NOMO-1 treated with dmso at 0.1 percent for 144 hours (cell line): Measurements from ENCODE around the gene PFAS.
A peak's percentile ranks its signal among the peaks of the same experiment; 100 is the strongest.

Experiments
- DNase-seq: peaks from one replicate; lab custom pipeline; 2025; ENCODE audit not compliant: unreplicated experiment; lab: John Stamatoyannopoulos, UW

PFAS gene

DNA sequence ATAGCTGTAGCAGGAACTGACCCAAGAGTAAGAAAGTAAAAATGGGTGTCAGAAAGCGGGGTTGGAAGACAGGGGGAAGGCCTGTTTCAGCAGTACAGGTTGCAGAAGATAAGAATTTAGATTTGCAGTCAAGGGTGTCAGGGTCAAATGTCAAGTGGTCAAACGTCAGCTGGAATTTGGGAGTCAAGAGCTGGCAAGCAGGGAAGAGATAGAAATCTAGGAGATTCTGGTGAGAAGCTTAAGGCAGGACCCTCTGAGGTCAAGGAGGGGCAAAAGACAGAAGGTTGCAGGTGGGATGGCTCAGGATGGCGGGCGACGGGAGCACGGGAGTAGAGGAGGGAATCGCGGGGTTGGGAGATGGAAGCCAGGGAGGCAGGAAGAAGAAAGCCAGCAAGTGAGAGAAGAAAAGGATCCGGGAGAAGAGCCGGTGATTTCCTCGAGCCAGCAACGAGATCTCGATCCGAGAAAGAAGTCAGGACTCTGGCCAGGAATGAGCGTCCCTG lies 45.8 kb downstream of the PFAS start:
- no peak for DNase-seq

- DNase-seq = peak; percentile 3
These were observed 51.1 kb downstream of the PFAS start for GRCh38 chr17:8300226-8300625.

- DNase-seq = peak; percentile 43
These were observed 51.6 kb downstream of the PFAS start for GRCh38 chr17:8300627-8301242.

GRCh38 chr17:8310601-8311123 lies 61.6 kb downstream of the PFAS start:
- DNase-seq = no peak

DNA sequence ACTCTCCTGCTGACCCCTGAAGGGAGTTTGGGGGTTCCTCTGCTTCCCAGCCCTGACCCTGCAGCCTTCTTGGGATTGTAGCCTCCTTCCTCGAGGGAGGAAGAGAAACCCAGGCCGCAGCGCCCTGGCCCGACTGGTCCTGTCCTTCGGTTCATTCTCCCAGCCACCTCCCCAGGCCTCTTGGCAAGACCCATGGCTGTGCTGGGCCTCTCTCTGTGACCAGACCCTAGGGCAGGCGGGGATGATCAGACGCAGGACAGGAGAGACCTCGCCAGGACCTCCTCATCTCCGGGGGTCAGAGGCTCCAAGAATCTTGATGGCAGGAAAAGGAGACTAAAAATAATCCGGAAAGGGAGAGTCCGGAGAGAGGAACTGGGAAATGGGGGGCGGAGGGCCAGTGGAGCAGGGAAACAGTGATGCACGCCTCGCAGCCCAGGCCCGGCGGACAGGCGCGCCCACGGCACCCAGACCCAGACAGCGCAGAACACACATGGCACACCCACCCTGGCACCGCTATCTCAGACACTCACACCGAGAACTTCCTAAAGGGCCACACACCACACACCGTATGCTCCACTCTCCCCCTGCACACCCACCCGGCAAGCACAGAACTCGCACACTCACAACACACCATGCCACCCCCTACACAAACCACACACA lies 62.2 kb downstream of the PFAS start:
- DNase-seq = no peak

- no peak for DNase-seq
These were observed 63.2 kb downstream of the PFAS start for GRCh38 chr17:8312251-8312650.

DNA sequence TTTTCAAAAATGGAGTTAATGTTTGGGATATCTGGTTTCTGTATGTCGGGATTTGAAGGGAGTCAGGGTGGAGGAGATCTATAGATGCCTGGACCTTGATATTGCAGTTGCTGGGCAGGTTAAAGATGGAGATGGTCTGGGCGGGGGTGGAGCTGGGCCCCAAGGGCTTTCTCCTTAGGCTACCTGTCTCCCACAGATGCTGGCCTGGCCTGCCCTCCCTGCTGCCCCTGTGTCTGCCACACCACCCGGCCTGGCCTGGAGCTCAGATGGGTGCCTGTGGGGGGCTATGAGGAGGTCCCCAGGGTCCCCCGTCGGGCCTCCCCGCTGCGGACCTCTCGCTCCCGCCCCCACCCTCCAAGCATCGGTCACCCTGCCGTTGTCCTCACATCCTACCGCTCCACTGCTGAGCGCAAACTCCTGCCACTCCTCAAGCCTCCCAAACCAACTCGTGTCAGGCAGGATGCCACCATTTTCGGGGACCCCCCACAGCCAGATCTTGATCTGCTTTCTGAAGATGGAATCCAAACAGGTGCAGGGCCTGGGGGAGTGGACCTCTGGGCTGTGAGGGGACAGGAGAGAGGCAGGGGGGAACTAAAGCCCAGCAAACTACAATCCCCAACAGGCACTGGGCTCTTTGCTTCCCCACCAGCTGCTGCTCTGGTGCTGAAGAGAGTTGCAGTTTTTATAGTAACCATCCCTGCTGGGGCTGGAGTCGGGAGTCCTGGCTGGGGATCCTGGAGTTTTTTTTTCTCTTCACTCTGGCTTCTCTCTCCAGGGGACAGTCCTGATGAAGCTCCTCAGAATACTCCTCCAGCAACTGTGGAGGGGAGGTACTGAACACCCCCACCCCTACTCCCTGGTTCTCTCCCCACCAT lies 63.9 kb downstream of the PFAS start:
- no peak for DNase-seq

- DNase-seq = no peak
These were observed 66.0 kb downstream of the PFAS start for GRCh38 chr17:8314797-8315763.

GRCh38 chr17:8315764-8316217 lies 66.7 kb downstream of the PFAS start:
- DNase-seq = no peak

DNA sequence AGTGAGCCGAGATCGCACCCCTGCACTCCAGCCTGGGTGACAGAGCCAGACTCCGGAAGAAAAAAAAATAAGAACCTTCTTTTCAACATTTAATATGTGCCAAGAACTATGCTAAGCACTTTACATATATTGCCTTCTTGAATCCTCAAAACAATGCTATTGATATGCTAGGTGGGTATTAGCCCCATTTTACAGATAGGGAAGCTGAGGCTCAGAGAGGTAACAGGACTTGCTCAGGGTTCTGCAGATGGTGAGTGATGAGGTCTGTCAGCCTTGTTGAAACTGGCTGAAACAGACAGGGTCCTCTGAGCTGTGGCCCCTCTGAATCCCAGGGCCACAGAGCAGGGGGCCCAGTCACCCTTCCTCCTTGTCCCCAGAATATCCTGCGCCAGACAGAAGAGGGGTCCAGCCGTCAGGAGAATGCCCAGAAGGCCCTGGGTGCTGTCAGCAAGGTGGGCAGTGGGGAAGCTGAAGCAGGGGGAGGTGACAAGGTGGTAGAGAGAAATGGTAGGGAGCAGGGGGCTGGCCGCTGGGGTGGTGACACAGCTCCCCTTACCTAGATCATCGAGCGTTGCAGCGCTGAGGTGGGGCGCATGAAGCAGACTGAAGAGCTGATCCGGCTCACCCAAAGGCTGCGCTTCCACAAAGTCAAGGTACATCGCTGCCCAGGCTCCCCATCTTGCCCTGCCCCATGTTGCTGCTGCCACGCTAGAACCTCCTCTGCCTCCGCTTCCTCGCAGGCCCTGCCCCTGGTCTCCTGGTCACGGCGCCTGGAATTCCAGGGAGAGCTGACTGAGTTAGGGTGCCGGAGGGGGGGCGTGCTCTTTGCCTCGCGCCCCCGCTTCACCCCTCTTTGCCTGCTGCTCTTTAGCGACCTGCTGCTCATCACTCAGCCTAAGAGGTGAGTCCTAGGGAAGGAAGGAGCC lies 69.2 kb downstream of the PFAS start:
- DNase-seq = no peak
